HG03575 (cell line): Measurements from ENCODE around the gene SNX18.
"Not testable (repeated sequence)": the region's sequence is repeated elsewhere in the genome, so short reads cannot be mapped to it uniquely, and the experiment has no call there.

Source experiments
- ATAC-seq: cut with Tn5 transposase; IDR thresholded peaks from one replicate; pipeline ENCODE4 v1.9.1; 2021; ENCODE audit not compliant: unreplicated experiment, insufficient number of reproducible peaks, low FRiP score; ENCODE audit errors: extremely low read depth

The SNX18 gene

GRCh38 chr5:54536861-54537260 is 19.3 kb downstream of the SNX18 start:
- not testable (repeated sequence) for ATAC-seq

- no peak for ATAC-seq
These were observed 20.2 kb downstream of the SNX18 start for GRCh38 chr5:54537725-54538124.

- ATAC-seq: no peak
These were observed 20.6 kb downstream of the SNX18 start for GRCh38 chr5:54538156-54538555.

GRCh38 chr5:54539001-54539400 is 21.4 kb downstream of the SNX18 start:
- ATAC-seq: no peak

GRCh38 chr5:54540286-54540685 is 22.7 kb downstream of the SNX18 start:
- ATAC-seq: no peak

- ATAC-seq: no peak
These were observed 24.5 kb downstream of the SNX18 start for GRCh38 chr5:54541823-54542783.

- ATAC-seq: no peak
These were observed 26.5 kb downstream of the SNX18 start for GRCh38 chr5:54544044-54544443.

GRCh38 chr5:54545796-54546195 is 28.2 kb downstream of the SNX18 start:
- ATAC-seq: no peak

- ATAC-seq: no peak
These were observed 30.2 kb downstream of the SNX18 start for GRCh38 chr5:54547711-54548250.

GRCh38 chr5:54548565-54548964 is 31.0 kb downstream of the SNX18 start:
- no peak for ATAC-seq

GRCh38 chr5:54551292-54551691 is 33.7 kb downstream of the SNX18 start:
- ATAC-seq: no peak

GRCh38 chr5:54551926-54552325 is 34.4 kb downstream of the SNX18 start:
- ATAC-seq: no peak

- no peak for ATAC-seq
These were observed 34.9 kb downstream of the SNX18 start for GRCh38 chr5:54552446-54552845.

- ATAC-seq: no peak
These were observed 36.2 kb downstream of the SNX18 start for GRCh38 chr5:54553659-54554207.

GRCh38 chr5:54556141-54556540 is 38.6 kb downstream of the SNX18 start:
- ATAC-seq: no peak

GRCh38 chr5:54558362-54558761 is 40.8 kb downstream of the SNX18 start:
- no peak for ATAC-seq

GRCh38 chr5:54561651-54562050 is 44.1 kb downstream of the SNX18 start:
- no peak for ATAC-seq

- no peak for ATAC-seq
These were observed 45.7 kb downstream of the SNX18 start for GRCh38 chr5:54563083-54563761.

- ATAC-seq: no peak
These were observed 50.4 kb downstream of the SNX18 start for GRCh38 chr5:54567996-54568395.

GRCh38 chr5:54570916-54571315 is 53.4 kb downstream of the SNX18 start:
- no peak for ATAC-seq
